ENCODE measurements around the gene PYY. TPM values are rescaled to one million over a fixed set of nuclear protein-coding genes. Genes with fewer than 3 reads are reported as not detected.
"Not testable (repeated sequence)": the region's sequence is repeated elsewhere in the genome, so short reads cannot be mapped to it uniquely, and the experiment has no call there.

PYY gene
- total RNA-seq, 2 donors from 2014 or later: not detected

DNA sequence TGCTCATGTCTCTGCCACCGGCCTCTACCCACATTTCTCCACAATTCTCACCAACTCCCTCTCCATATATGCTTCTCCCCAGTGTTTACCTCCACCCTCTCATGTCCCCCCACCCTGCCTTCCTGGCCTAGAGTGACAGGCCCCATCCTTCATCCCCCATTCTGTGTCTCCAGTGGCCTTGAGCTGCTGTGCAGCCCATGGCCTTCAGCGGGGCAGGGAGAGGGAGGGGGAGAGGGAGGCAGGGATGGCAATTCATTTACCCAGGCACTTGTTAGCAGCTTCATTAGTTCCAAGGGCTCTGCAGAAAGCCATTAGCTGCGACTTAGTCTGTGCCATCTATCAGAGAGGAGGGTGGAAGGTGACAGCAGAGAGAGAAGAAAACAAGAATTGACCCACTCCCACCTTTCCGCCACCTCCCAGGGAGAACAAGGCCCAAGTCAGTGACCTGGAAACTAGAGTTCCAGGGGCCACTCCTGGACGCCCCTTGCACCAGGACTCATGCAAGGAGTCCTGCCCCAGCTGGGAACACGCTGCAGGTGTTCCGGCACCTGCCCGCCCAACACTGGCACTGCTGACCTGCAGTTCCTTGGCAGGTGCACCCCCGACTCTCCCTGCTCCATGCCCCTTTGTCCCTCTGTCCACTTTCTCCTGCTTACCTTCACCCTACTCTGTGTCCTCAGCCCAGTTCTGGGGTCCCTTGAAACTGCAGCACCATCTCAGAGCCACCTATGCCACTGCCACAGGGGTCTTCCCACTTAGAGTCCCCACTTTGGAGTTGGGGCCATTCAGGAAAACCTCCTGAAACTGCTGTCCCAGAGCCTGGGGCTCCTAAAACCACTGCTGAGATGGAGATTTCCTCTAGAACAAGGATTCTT, 23.5 kb upstream of the PYY start:
- TF ChIP-seq POLR2A (IDR thresholded peaks at IDR 0.05): no peak
- no peak for TF ChIP-seq CTCF (IDR thresholded peaks at IDR 0.05)
- H3K4me1 ChIP-seq: no peaks in the 10 kb centered on the region
- H3K36me3 ChIP-seq (replicated peaks in 1 of 2; ENCODE audit: insufficient read depth in 1 of 2, low read depth in 2 of 2): no peaks in the 10 kb centered on the region
- no peak for ATAC-seq
- intact Hi-C loops (cut with DNase I): no loop called here
- no peaks in the 10 kb centered on the region for H3K27me3 ChIP-seq
- 57 to 61% methylated on average over 9 of the region's 9 CpGs for WGBS, 2 donors
- no peak overlapping the region for H3K27ac ChIP-seq
- no peaks in the 10 kb centered on the region for H3K9me3 ChIP-seq
- no peak for DNase-seq
- H3K4me3 ChIP-seq: no peak overlapping the region

- H3K27ac ChIP-seq: no peak overlapping the region
- H3K9me3 ChIP-seq: no peaks in the 10 kb centered on the region
- WGBS, 2 donors: 71 to 75% methylated on average over 23 to 27 of the region's 27 CpGs
- no peak for DNase-seq
- H3K36me3 ChIP-seq (replicated peaks in 1 of 2; ENCODE audit: insufficient read depth in 1 of 2, low read depth in 2 of 2): no peaks in the 10 kb centered on the region
- H3K4me3 ChIP-seq: no peak overlapping the region
- H3K27me3 ChIP-seq: no peaks in the 10 kb centered on the region
- no peaks in the 10 kb centered on the region for H3K4me1 ChIP-seq
- ATAC-seq: no peak
- TF ChIP-seq POLR2A (IDR thresholded peaks at IDR 0.05) (no peak), CTCF (IDR thresholded peaks at IDR 0.05) (no peak)
- intact Hi-C loops (cut with DNase I): no loop called here
Measured at GRCh38 chr17:43975898-43976297, 22.2 kb upstream of the PYY start.

GRCh38 chr17:43974382-43975266, 20.9 kb upstream of the PYY start:
- DNase-seq (no peak), ATAC-seq (no peak)
- no peaks in the 10 kb centered on the region for H3K36me3 ChIP-seq (replicated peaks in 1 of 2; ENCODE audit: insufficient read depth in 1 of 2, low read depth in 2 of 2)
- H3K27ac ChIP-seq: no peak overlapping the region
- H3K9me3 ChIP-seq: no peaks in the 10 kb centered on the region
- intact Hi-C loops (cut with DNase I): no loop called here
- TF ChIP-seq POLR2A (IDR thresholded peaks at IDR 0.05) (no peak), CTCF (IDR thresholded peaks at IDR 0.05) (no peak)
- 46 to 49% methylated on average over 14 of the region's 14 CpGs for WGBS, 2 donors
- no peaks in the 10 kb centered on the region for H3K27me3 ChIP-seq
- H3K4me1 ChIP-seq: no peaks in the 10 kb centered on the region
- no peak overlapping the region for H3K4me3 ChIP-seq

DNA sequence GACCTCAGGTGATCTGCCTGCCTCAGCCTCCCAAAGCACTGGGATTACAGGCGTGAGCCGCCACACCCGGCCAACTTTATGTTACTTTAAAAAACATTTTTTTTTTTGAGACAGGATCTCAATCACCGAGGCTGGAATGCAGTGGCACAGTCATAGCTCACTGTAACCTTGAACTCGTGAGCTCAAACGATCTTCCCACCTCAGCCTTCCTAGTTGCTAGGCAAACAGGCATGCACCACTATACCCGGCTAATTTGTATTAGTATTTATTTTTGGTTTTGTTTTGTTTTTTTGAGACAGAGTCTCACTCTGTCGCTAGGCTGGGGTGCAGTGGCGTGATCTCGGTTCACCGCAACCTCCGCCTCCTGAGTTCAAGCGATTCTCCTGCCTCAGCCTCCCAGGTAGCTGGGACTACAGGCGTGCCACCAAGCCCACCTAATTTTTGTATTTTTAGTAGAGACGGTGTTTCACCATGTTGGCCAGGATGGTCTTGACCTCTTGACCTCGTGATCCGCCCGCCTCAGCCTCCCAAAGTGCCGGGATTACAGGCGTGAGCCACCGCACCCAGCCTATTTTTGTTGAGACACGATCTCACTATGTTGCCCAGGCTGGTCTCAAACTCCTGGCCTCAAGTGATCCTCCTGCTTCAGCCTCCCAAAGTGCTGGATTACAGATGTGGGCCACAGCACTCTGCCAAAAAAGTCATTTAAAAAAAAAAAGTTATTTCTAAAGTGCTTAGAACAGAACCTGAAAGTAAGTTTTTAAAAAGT, 18.9 kb upstream of the PYY start:
- H3K27ac ChIP-seq; DNase-seq; H3K27me3 ChIP-seq; H3K36me3 ChIP-seq (replicated peaks in 1 of 2; ENCODE audit: insufficient read depth in 1 of 2, low read depth in 2 of 2); H3K9me3 ChIP-seq; intact Hi-C loops (cut with DNase I); H3K4me1 ChIP-seq; H3K4me3 ChIP-seq; ATAC-seq: not testable (repeated sequence)
- WGBS, 2 donors: 77 to 83% methylated on average over 20 to 22 of the region's 22 CpGs

- DNase-seq; ATAC-seq; H3K27ac ChIP-seq; intact Hi-C loops (cut with DNase I); H3K27me3 ChIP-seq; H3K4me1 ChIP-seq; H3K9me3 ChIP-seq; H3K36me3 ChIP-seq (replicated peaks in 1 of 2; ENCODE audit: insufficient read depth in 1 of 2, low read depth in 2 of 2); H3K4me3 ChIP-seq: not testable (repeated sequence)
- WGBS, 2 donors: 40 to 45% methylated on average over 2 of the region's 2 CpGs
Measured at GRCh38 chr17:43971436-43971835, 17.7 kb upstream of the PYY start.
